Measurements from ENCODE around the gene C2orf72. TPM values are rescaled to one million over a fixed set of nuclear protein-coding genes. Genes with fewer than 3 reads are reported as not detected.

The C2orf72 gene
- total RNA-seq, 4 donors from 2014 or later, result 0.19 to 0.54 TPM; not detected in 2

GRCh38 chr2:231012463-231012862 lies 24.9 kb upstream of the C2orf72 start:
- Histone ChIP-seq H3K36me3 (no peaks in the 10 kb centered on the region), H3K9me3 (no peaks in the 10 kb centered on the region), H3K27me3 (peaks cover 22% of the 10 kb centered on the region), H3K4me3 (no peak overlapping the region), H3K27ac (no peak overlapping the region), H3K4me1 (no peaks in the 10 kb centered on the region)
- 52 to 53% methylated on average over 3 of the region's 3 CpGs for WGBS, 2 donors (ENCODE audit: low coverage in 1 of 2)
- TF ChIP-seq EP300 (IDR thresholded peaks at IDR 0.05) (no peak), POLR2A (IDR thresholded peaks at IDR 0.05) (no peak), POLR2AphosphoS5 (IDR thresholded peaks at IDR 0.05) (no peak), CTCF (IDR thresholded peaks at IDR 0.05) (no peak)
- no peak for ATAC-seq

- TF ChIP-seq CTCF (IDR thresholded peaks at IDR 0.05) (no peak), EP300 (IDR thresholded peaks at IDR 0.05) (no peak), POLR2AphosphoS5 (IDR thresholded peaks at IDR 0.05) (no peak), POLR2A (IDR thresholded peaks at IDR 0.05) (no peak)
- Histone ChIP-seq H3K27me3 (peaks cover 24% of the 10 kb centered on the region), H3K36me3 (no peaks in the 10 kb centered on the region), H3K4me1 (no peaks in the 10 kb centered on the region), H3K9me3 (no peaks in the 10 kb centered on the region), H3K27ac (no peak overlapping the region), H3K4me3 (no peak overlapping the region)
- 8 to 29% methylated on average over 2 to 3 of the region's 3 CpGs for WGBS, 2 donors (ENCODE audit: low coverage in 1 of 2)
- no peak for ATAC-seq
Measured at GRCh38 chr2:231013820-231014219, 23.5 kb upstream of the C2orf72 start.

GRCh38 chr2:231015478-231015877 lies 21.8 kb upstream of the C2orf72 start:
- H3K9me3 ChIP-seq, result no peaks in the 10 kb centered on the region
- no peaks in the 10 kb centered on the region for H3K4me1 ChIP-seq
- no peak overlapping the region for H3K4me3 ChIP-seq
- TF ChIP-seq POLR2AphosphoS5 (IDR thresholded peaks at IDR 0.05), result no peak
- TF ChIP-seq CTCF (IDR thresholded peaks at IDR 0.05), result no peak
- ATAC-seq, result no peak
- 63 to 83% methylated on average over 1 to 4 of the region's 7 CpGs for WGBS, 2 donors (ENCODE audit: low coverage in 1 of 2)
- peaks cover 24% of the 10 kb centered on the region for H3K27me3 ChIP-seq
- H3K36me3 ChIP-seq, result no peaks in the 10 kb centered on the region
- H3K27ac ChIP-seq, result no peak overlapping the region

GRCh38 chr2:231015926-231016325 lies 21.4 kb upstream of the C2orf72 start:
- no peak for TF ChIP-seq CTCF (IDR thresholded peaks at IDR 0.05)
- TF ChIP-seq POLR2A (IDR thresholded peaks at IDR 0.05), result no peak
- TF ChIP-seq EP300 (IDR thresholded peaks at IDR 0.05), result no peak
- H3K4me3 ChIP-seq, result no peak overlapping the region
- H3K27me3 ChIP-seq, result peaks cover 24% of the 10 kb centered on the region
- H3K4me1 ChIP-seq, result no peaks in the 10 kb centered on the region
- H3K9me3 ChIP-seq, result no peaks in the 10 kb centered on the region
- 100% methylated on average over 1 of the region's 3 CpGs for WGBS, 2 donors (ENCODE audit: low coverage in 1 of 2)
- no peak overlapping the region for H3K27ac ChIP-seq
- no peak for ATAC-seq
- no peaks in the 10 kb centered on the region for H3K36me3 ChIP-seq

GRCh38 chr2:231016566-231017230 lies 20.6 kb upstream of the C2orf72 start:
- ATAC-seq, result no peak
- H3K4me3 ChIP-seq, result no peak overlapping the region
- peaks cover 16% of the 10 kb centered on the region for H3K27me3 ChIP-seq
- no peak for TF ChIP-seq EP300 (IDR thresholded peaks at IDR 0.05)
- no peak for TF ChIP-seq POLR2AphosphoS5 (IDR thresholded peaks at IDR 0.05)
- no peak for TF ChIP-seq CTCF (IDR thresholded peaks at IDR 0.05)
- no peak for TF ChIP-seq POLR2A (IDR thresholded peaks at IDR 0.05)
- no peak overlapping the region for H3K27ac ChIP-seq
- H3K9me3 ChIP-seq, result no peaks in the 10 kb centered on the region
- 78 to 83% methylated on average over 5 to 6 of the region's 6 CpGs for WGBS, 2 donors (ENCODE audit: low coverage in 1 of 2)
- H3K4me1 ChIP-seq, result no peaks in the 10 kb centered on the region
- no peaks in the 10 kb centered on the region for H3K36me3 ChIP-seq

All from gastroesophageal sphincter (tissue), 4 donors.